IPS-18a (cell line): Measurements from ENCODE around the gene CCDC188.

ENCODE experiments used
- H3K27ac ChIP-seq: one replicate; pipeline ENCODE4 v1.5.1; 2013; ENCODE audit warnings: low read length
- H3K27me3 ChIP-seq: one replicate; pipeline ENCODE4 v1.6.1; 2013; ENCODE audit warnings: mild to moderate bottlenecking, low read length; ENCODE audit not compliant: control insufficient read depth, insufficient read depth
- H3K36me3 ChIP-seq: one replicate; pipeline ENCODE4 v1.6.1; 2013; ENCODE audit warnings: low read depth, low read length; ENCODE audit not compliant: control insufficient read depth
- H3K4me1 ChIP-seq: one replicate; pipeline ENCODE4 v1.6.1; 2013; ENCODE audit warnings: low read depth, low read length; ENCODE audit not compliant: control insufficient read depth
- H3K4me3 ChIP-seq: one replicate; pipeline ENCODE4 v1.5.1; 2013; ENCODE audit warnings: low read length
- H3K9ac ChIP-seq: one replicate; pipeline ENCODE4 v1.6.1; 2013; ENCODE audit warnings: mild to moderate bottlenecking, low read length, moderate library complexity
- H3K9me3 ChIP-seq: one replicate; pipeline ENCODE4 v1.6.1; 2013; ENCODE audit warnings: low read depth, low read length; ENCODE audit not compliant: control insufficient read depth

The CCDC188 gene

DNA sequence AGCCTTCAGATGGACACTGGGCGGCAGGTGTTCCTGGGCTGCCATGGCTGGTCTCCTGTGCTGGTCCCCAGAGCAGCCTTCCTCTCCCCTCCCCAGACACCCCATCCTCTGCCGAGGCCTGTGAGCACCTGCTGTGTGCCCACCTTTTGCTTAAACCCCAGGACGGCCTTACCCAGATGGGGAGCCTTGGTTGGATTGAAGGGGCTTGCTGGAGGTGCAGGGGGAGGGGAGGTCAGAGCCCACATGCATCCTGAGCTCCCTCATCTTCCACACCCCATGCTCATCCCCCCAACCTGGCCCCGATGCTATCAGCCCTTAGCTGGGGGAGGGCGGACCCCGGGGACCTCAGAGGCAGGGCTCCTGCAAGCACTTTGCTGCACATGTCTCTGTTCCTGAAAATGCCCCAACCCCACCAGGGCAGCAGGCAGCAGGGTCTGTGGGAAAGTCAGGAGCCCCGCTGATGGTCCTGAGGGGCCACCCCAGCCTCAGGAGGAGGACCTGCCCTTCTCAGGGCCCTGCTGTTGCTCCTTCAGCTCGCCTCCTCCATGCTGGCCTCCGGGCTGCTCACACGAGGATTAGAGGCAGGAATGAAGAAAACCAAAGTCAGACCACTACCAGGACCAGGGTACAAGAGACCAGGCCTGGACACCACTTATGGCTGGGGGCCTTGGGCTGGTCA, 41.6 kb upstream of the CCDC188 start:
- Histone ChIP-seq H3K9ac (no peak overlapping the region), H3K4me3 (no peak overlapping the region), H3K27ac (no peak overlapping the region), H3K4me1 (no peaks in the 10 kb centered on the region), H3K27me3 (no peaks in the 10 kb centered on the region), H3K9me3 (no peaks in the 10 kb centered on the region), H3K36me3 (no peaks in the 10 kb centered on the region)

DNA sequence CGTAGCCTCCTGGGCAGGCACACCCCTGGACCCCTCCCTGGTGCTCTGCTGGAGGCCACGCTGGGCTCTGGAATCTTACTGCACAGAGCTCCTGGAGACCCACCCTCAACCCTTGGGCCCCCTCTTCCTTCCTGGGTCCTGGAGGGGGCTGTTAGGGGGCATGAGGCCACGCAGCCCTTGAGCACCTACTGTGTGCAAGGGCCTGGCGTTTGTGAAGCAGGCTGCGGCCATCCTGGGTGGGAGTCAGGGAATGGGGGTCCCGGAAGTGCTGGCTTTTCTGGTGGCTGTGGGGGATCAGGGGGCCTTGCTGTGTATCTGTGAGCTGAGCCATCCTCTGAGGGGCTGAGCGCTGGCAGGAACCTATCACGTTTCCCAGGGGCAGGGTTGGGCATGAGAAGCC, 40.9 kb upstream of the CCDC188 start:
- H3K36me3 ChIP-seq = no peaks in the 10 kb centered on the region
- no peaks in the 10 kb centered on the region for H3K9me3 ChIP-seq
- H3K27ac ChIP-seq = no peak overlapping the region
- no peaks in the 10 kb centered on the region for H3K4me1 ChIP-seq
- no peak overlapping the region for H3K9ac ChIP-seq
- no peak overlapping the region for H3K4me3 ChIP-seq
- H3K27me3 ChIP-seq = no peaks in the 10 kb centered on the region

GRCh38 chr22:20191000-20191515, 40.2 kb upstream of the CCDC188 start:
- Histone ChIP-seq H3K9me3 (no peaks in the 10 kb centered on the region), H3K27ac (no peak overlapping the region), H3K9ac (no peak overlapping the region), H3K4me1 (no peaks in the 10 kb centered on the region), H3K36me3 (no peaks in the 10 kb centered on the region), H3K27me3 (no peaks in the 10 kb centered on the region), H3K4me3 (no peak overlapping the region)

- no peak overlapping the region for H3K9ac ChIP-seq
- no peak overlapping the region for H3K4me3 ChIP-seq
- H3K36me3 ChIP-seq = no peaks in the 10 kb centered on the region
- no peaks in the 10 kb centered on the region for H3K9me3 ChIP-seq
- no peaks in the 10 kb centered on the region for H3K4me1 ChIP-seq
- H3K27me3 ChIP-seq = no peaks in the 10 kb centered on the region
- no peak overlapping the region for H3K27ac ChIP-seq
Observed at GRCh38 chr22:20188567-20188877, 37.7 kb upstream of the CCDC188 start.

DNA sequence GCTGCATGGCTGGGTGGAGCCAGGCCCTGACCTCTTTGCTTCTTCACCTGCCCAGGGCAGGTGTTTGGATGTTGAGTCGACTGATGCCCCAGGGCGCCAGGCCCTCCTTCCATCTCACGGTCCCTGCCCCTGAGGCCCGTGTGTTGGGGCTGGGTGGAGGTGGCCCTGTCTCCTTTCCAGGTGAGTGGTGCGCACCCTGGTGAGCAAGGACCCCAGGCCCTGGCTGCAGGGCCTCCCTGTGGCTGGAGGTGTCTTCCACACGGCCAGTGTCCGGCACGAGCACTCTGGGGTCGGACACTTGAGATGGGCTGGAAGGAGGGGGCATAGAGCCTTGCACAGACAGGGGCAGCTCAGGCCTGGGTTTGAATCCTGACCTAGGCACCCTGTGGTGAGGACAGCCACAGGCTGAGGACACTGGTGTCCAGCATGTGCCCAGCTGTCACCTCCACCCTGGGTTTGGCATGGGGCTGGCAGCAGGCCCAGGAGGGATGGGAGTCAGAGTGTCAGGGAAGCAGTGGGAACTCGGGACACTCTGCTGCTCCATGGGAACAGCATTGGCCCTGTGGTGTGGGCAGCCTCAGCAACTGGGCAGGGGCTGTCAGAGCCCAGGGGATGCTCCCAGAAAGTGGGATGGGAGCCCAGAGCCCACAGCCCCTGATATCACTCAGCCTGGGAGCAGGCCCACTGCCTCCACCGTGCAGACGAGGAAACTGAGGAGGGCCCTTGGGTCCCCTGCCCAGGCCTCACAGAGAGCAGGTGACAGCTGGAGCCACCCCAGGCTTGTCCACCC, 37.1 kb upstream of the CCDC188 start:
- Histone ChIP-seq H3K4me3 (no peak overlapping the region), H3K4me1 (no peaks in the 10 kb centered on the region), H3K27me3 (no peaks in the 10 kb centered on the region), H3K9me3 (no peaks in the 10 kb centered on the region), H3K27ac (no peak overlapping the region), H3K36me3 (no peaks in the 10 kb centered on the region), H3K9ac (no peak overlapping the region)

- H3K4me1 ChIP-seq = no peaks in the 10 kb centered on the region
- no peaks in the 10 kb centered on the region for H3K27me3 ChIP-seq
- H3K27ac ChIP-seq = no peak overlapping the region
- no peaks in the 10 kb centered on the region for H3K9me3 ChIP-seq
- no peak overlapping the region for H3K9ac ChIP-seq
- H3K4me3 ChIP-seq = no peak overlapping the region
- H3K36me3 ChIP-seq = no peaks in the 10 kb centered on the region
Observed at GRCh38 chr22:20186871-20187546, 36.2 kb upstream of the CCDC188 start.

DNA sequence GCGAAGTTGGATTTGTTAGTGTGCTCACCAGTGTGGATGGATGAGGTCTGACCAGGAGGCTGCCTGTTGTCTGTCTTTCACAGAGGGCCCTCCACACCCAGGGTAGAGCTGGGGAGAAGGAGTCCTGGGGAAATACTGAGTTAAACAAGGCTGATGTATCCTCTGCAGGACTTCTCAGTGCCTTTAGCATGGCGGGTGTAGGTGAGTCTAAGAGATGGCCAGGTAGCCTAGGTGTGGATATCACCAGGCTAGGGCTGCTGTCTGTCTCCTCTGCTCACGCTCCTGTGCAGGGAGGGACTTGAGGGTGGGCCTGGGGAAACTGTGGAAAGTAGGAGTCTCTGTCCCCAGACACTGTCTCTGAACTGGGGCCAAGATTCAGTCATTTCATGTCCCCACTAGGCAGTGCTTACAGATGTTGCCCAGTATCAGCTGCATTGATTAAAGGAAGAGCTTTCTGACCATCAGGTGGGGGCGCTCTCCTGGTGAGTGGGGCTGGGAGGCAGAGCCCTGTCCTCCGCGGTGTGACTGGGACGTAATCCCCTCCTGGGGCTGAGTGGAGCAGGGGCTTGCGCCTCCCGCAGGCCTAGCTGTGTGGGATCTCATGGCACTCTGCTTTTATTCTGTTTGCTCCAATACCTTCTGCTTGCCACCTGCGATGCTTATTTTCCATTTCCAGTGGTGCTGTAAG, 35.5 kb upstream of the CCDC188 start:
- H3K9ac ChIP-seq = no peak overlapping the region
- H3K4me1 ChIP-seq = no peaks in the 10 kb centered on the region
- H3K27me3 ChIP-seq = no peaks in the 10 kb centered on the region
- H3K36me3 ChIP-seq = no peaks in the 10 kb centered on the region
- H3K27ac ChIP-seq = no peak overlapping the region
- no peaks in the 10 kb centered on the region for H3K9me3 ChIP-seq
- H3K4me3 ChIP-seq = no peak overlapping the region

DNA sequence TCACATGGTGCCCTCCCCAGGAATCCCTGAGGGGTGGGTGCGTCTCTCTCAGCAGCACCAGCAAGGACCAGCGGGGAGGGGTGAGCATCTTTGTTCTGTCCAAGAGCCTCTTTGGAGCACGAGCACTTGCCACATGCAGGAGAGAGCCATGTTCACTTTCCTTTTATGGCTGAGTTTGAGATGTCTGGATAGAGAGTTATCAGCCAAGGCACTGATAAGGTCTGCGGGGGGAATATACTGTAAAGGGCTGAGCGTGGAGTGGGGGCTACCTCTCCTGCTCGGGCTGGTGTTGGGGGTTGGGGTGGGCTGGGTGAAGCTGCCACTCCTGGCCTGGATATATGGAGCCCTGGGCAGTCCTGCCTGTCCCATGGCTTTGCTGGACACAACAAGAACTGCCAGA, 34.9 kb upstream of the CCDC188 start:
- Histone ChIP-seq H3K36me3 (no peaks in the 10 kb centered on the region), H3K9me3 (no peaks in the 10 kb centered on the region), H3K27ac (no peak overlapping the region), H3K9ac (no peak overlapping the region), H3K4me3 (no peak overlapping the region), H3K27me3 (no peaks in the 10 kb centered on the region), H3K4me1 (no peaks in the 10 kb centered on the region)

DNA sequence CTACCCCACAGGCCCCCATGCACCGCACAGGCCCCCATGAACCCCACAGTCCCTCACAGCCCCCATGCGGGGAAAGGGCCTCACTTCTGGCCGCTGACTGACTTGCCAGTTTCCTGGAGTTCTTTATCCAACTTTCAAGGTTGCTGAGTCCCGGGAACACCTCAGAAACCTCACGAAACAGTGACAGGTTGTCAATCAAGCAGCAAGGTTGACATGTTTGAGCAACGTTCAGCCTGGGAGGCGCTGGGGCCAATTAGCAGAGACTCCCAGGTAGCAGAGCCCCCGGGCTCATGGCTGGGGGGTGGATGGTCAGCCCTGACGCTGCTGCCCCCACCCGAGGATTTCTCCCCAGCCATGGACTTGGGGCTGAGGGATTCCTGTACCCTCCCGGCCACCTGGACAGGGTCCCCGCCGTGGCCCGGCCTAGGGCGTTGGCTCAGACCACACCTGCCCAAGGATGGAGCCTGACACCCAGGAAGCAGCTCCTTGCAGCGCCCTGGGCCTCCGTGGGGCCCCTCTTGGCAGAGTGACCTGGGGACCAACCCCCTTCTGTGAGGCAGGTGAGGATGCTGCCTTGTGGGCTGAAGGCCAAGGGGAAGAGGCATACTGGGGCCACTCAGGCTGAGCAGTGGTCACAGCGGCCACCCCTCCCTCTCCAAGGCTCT, 33.8 kb upstream of the CCDC188 start:
- no peaks in the 10 kb centered on the region for H3K27me3 ChIP-seq
- no peak overlapping the region for H3K4me3 ChIP-seq
- H3K9ac ChIP-seq = no peak overlapping the region
- H3K9me3 ChIP-seq = no peaks in the 10 kb centered on the region
- no peaks in the 10 kb centered on the region for H3K36me3 ChIP-seq
- no peak overlapping the region for H3K27ac ChIP-seq
- no peaks in the 10 kb centered on the region for H3K4me1 ChIP-seq

DNA sequence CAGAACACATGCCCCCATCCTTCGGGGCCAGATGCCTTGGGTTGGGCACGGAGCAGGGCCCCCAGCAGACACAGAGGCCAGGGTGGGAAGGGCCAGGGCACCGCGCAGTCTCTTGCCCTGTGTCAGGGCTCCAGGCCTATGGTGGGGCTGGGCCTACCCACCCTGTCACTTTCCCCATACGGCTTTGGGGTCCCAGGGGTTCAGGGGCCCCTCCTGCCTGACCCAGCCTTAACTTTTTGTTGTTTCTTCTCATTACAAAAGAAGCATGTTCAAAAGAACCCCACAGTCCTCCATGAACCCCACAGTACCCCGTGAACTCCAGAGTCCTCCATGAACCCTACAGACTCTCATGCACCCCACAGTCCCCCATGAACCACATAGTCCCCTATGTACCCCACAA, 33.0 kb upstream of the CCDC188 start:
- H3K27me3 ChIP-seq = no peaks in the 10 kb centered on the region
- H3K36me3 ChIP-seq = no peaks in the 10 kb centered on the region
- no peaks in the 10 kb centered on the region for H3K4me1 ChIP-seq

GRCh38 chr22:20183101-20183500, 32.2 kb upstream of the CCDC188 start:
- Histone ChIP-seq H3K27ac (no peak overlapping the region), H3K9ac (no peak overlapping the region), H3K27me3 (no peaks in the 10 kb centered on the region), H3K4me3 (no peak overlapping the region), H3K9me3 (no peaks in the 10 kb centered on the region), H3K36me3 (no peaks in the 10 kb centered on the region), H3K4me1 (no peaks in the 10 kb centered on the region)

More for the DNA sequence above, 33.0 kb upstream of the CCDC188 start:
- H3K9ac ChIP-seq = no peak overlapping the region
- H3K9me3 ChIP-seq = no peaks in the 10 kb centered on the region
- H3K27ac ChIP-seq = no peak overlapping the region
- H3K4me3 ChIP-seq = no peak overlapping the region
